ENCODE data around the gene PCNX1. TPM values are rescaled to one million over a fixed set of nuclear protein-coding genes. Genes with fewer than 3 reads are reported as not detected.
A peak's percentile ranks its signal among the peaks of the same experiment; 100 is the strongest.

The PCNX1 gene
- polyA plus RNA-seq, 3 donors, result 7.3 to 26.7 (median 8.1) TPM

GRCh38 chr14:70964492-70964891 lies 57.2 kb downstream of the PCNX1 start:
- intact Hi-C loops (cut with micrococcal nuclease), result loop anchor here in 1 of 2 donors (10.0 kb wide), 1 partner anchor 60 kb away; the partner anchor contains the start of gene PCNX1
- no peak overlapping the region for H3K4me2 ChIP-seq (replicated peaks; ENCODE audit: extremely low read depth, low read length, poor library complexity, severe bottlenecking)
- H3K9me3 ChIP-seq (replicated peaks in 1 of 2; ENCODE audit: control insufficient read depth in 1 of 2, insufficient read depth in 1 of 2, low read length in 2 of 2), result no peaks in the 10 kb centered on the region
- Mint-ChIP-seq H3K27me3 (ENCODE audit: low read depth in 3 of 3) (peaks cover 0 to 1% (median 0%) of the 10 kb centered on the region in 3 donors), H3K9me3 (no peaks in the 10 kb centered on the region), H3K4me1 (no peaks in the 10 kb centered on the region), H3K4me3 (no peak overlapping the region), H3K36me3 (peaks cover 48 to 66% of the 10 kb centered on the region in 2 donors), H3K27ac (no peak overlapping the region)
- no peak overlapping the region for H3K9ac ChIP-seq (ENCODE audit: insufficient read depth, low read length, poor library complexity, severe bottlenecking)
- H3K4me1 ChIP-seq (ENCODE audit: control insufficient read depth in 1 of 2, insufficient read depth in 2 of 2, low read length in 2 of 2), result no peaks in the 10 kb centered on the region
- H3K4me3 ChIP-seq (replicated peaks in 1 of 3; ENCODE audit: low read depth in 2 of 3, low read length in 3 of 3), result no peak overlapping the region
- H3K27me3 ChIP-seq (ENCODE audit: control insufficient read depth in 2 of 2, insufficient read depth in 2 of 2, low read length in 2 of 2), result no peaks in the 10 kb centered on the region
- H3K36me3 ChIP-seq (replicated peaks in 1 of 2; ENCODE audit: control insufficient read depth in 1 of 2, insufficient read depth in 2 of 2, low read length in 2 of 2), result peaks cover 35 to 77% of the 10 kb centered on the region in 2 donors
- no peak overlapping the region for H2AFZ ChIP-seq (ENCODE audit: insufficient read depth, low read depth, low read length, poor library complexity, severe bottlenecking)
- peaks cover 60% of the 10 kb centered on the region for H4K20me1 ChIP-seq (ENCODE audit: insufficient read depth, low read length)
- TF ChIP-seq CTCF (IDR thresholded peaks at IDR 0.05), result no peak
- H3K27ac ChIP-seq (ENCODE audit: low read depth in 1 of 2, low read length in 2 of 2), result no peak overlapping the region
- H3K79me2 ChIP-seq (ENCODE audit: insufficient read depth, low read length), result peaks cover 45% of the 10 kb centered on the region
- WGBS (ENCODE audit: insufficient coverage), result 83% methylated on average over 1 of the region's 3 CpGs
- DNase-seq, result no peak

- no peak overlapping the region for H3K4me3 Mint-ChIP-seq
- peaks cover 37 to 82% of the 10 kb centered on the region in 2 donors for H3K36me3 ChIP-seq (replicated peaks in 1 of 2; ENCODE audit: control insufficient read depth in 1 of 2, insufficient read depth in 2 of 2, low read length in 2 of 2)
- H3K4me1 ChIP-seq (ENCODE audit: control insufficient read depth in 1 of 2, insufficient read depth in 2 of 2, low read length in 2 of 2), result no peaks in the 10 kb centered on the region
- H3K79me2 ChIP-seq (ENCODE audit: insufficient read depth, low read length), result peaks cover 26% of the 10 kb centered on the region
- intact Hi-C loops (cut with micrococcal nuclease), result loop anchor here (5.0 to 10.0 kb wide), 4 partner anchors 67 to 367 kb away; partner anchors contain the start of genes MED6 (in 1 of the 2) and PCNX1 (in 1 of the 2)
- peak overlapping the region in 1 of 2 donors; percentile 2 for H3K27ac ChIP-seq (ENCODE audit: low read depth in 1 of 2, low read length in 2 of 2)
- peaks cover 43% of the 10 kb centered on the region for H4K20me1 ChIP-seq (ENCODE audit: insufficient read depth, low read length)
- WGBS (ENCODE audit: insufficient coverage), result 70% methylated on average over 2 of the region's 2 CpGs
- no peaks in the 10 kb centered on the region for H3K9me3 ChIP-seq (replicated peaks in 1 of 2; ENCODE audit: control insufficient read depth in 1 of 2, insufficient read depth in 1 of 2, low read length in 2 of 2)
- H3K4me3 ChIP-seq (replicated peaks in 1 of 3; ENCODE audit: low read depth in 2 of 3, low read length in 3 of 3), result no peak overlapping the region
- H3K4me1 Mint-ChIP-seq, result peaks cover 2% of the 10 kb centered on the region
- no peak for TF ChIP-seq CTCF (IDR thresholded peaks at IDR 0.05)
- no peaks in the 10 kb centered on the region for H3K9me3 Mint-ChIP-seq
- peaks cover 45 to 58% of the 10 kb centered on the region in 2 donors for H3K36me3 Mint-ChIP-seq
- no peak overlapping the region for H3K9ac ChIP-seq (ENCODE audit: insufficient read depth, low read length, poor library complexity, severe bottlenecking)
- H3K27me3 ChIP-seq (ENCODE audit: control insufficient read depth in 2 of 2, insufficient read depth in 2 of 2, low read length in 2 of 2), result no peaks in the 10 kb centered on the region
- no peak overlapping the region for H2AFZ ChIP-seq (ENCODE audit: insufficient read depth, low read depth, low read length, poor library complexity, severe bottlenecking)
- no peak for DNase-seq
- no peak overlapping the region for H3K4me2 ChIP-seq (replicated peaks; ENCODE audit: extremely low read depth, low read length, poor library complexity, severe bottlenecking)
- H3K27me3 Mint-ChIP-seq (ENCODE audit: low read depth in 3 of 3), result no peaks in the 10 kb centered on the region
- H3K27ac Mint-ChIP-seq, result peak overlapping the region in 3 of 7 donors; percentile 19 to 72 (median 63)
Measured at GRCh38 chr14:70971560-70971959, 64.3 kb downstream of the PCNX1 start.

All from CD14-positive monocyte (primary cell).